OCI-LY3 (cell line): ENCODE results near the gene CISD2.
A peak's percentile ranks its signal among the peaks of the same experiment; 100 is the strongest.

Experiments used
- H2AFZ ChIP-seq: fragments of 200-600, 300-600 bp; shearing (Covaris generic); 2 replicates; pipeline ENCODE4 v1.6.0; 2014; ENCODE audit warnings: antibody characterized with exemption, low read depth, low read length
- H3K27ac ChIP-seq: fragments of 200-600, 300-600 bp; sonication (generic); 2 replicates; pipeline ENCODE4 v1.5.1; 2014; ENCODE audit warnings: mild to moderate bottlenecking, low read length, moderate library complexity, mixed read lengths
- H3K27me3 ChIP-seq: fragments of 200-600, 300-600 bp; sonication (generic); 2 replicates; pipeline ENCODE4 v1.6.1; 2014; ENCODE audit warnings: low read depth, low read length, mixed read lengths
- H3K36me3 ChIP-seq: fragments of 200-600, 300-600 bp; sonication (generic); replicated peaks from 2 replicates; pipeline ENCODE3; 2014; ENCODE audit warnings: low read depth, low read length, mixed read lengths
- H3K4me1 ChIP-seq: fragments of 300-600, 200-600 bp; sonication (generic); 2 replicates; pipeline ENCODE4 v1.6.1; 2014; ENCODE audit warnings: low read length, mixed read lengths
- H3K4me2 ChIP-seq: fragments of 200-600, 300-600 bp; sonication (generic); 2 replicates; pipeline ENCODE4 v1.6.1; 2014; ENCODE audit warnings: low read length, mixed read lengths
- H3K4me3 ChIP-seq: fragments of 300-600, 200-600 bp; sonication (generic); 2 replicates; pipeline ENCODE4 v1.5.1; 2014; ENCODE audit warnings: antibody characterized with exemption, mild to moderate bottlenecking, low read length, moderate library complexity
- H3K79me2 ChIP-seq: fragments of 300-600, 200-600 bp; shearing (Covaris generic); 2 replicates; pipeline ENCODE4 v1.6.1; 2014; ENCODE audit warnings: mild to moderate bottlenecking, low read length, mixed read lengths
- H3K9ac ChIP-seq: fragments of 300-600, 200-600 bp; shearing (Covaris generic); 2 replicates; pipeline ENCODE4 v1.6.0; 2014; ENCODE audit warnings: mild to moderate bottlenecking, low read length, moderate library complexity
- H3K9me3 ChIP-seq: fragments of 200-600, 300-600 bp; shearing (Covaris generic); 2 replicates; pipeline ENCODE4 v1.6.1; 2014; ENCODE audit warnings: low read length, mixed read lengths; ENCODE audit not compliant: insufficient read depth
- H4K20me1 ChIP-seq: fragments of 200-600, 300-600 bp; sonication (generic); 2 replicates; pipeline ENCODE4 v1.6.1; 2016; ENCODE audit warnings: low read length, mixed read lengths; ENCODE audit not compliant: insufficient read depth
- EZH2phosphoT487 ChIP-seq: fragments of 200-600 bp; shearing (Covaris generic); IDR thresholded peaks from 2 replicates; pipeline ENCODE4 v1.6.1; 2018; ENCODE audit warnings: antibody characterized with exemption, mixed run types, low read depth
- TF ChIP-seq, protein P1 (sequence below): fragments of 200-600, 300-600 bp; sonication (generic); IDR thresholded peaks from 2 replicates; pipeline ENCODE4 v1.5.1; 2014; ENCODE audit warnings: antibody characterized with exemption, low read length, low read depth

The CISD2 gene

DNA sequence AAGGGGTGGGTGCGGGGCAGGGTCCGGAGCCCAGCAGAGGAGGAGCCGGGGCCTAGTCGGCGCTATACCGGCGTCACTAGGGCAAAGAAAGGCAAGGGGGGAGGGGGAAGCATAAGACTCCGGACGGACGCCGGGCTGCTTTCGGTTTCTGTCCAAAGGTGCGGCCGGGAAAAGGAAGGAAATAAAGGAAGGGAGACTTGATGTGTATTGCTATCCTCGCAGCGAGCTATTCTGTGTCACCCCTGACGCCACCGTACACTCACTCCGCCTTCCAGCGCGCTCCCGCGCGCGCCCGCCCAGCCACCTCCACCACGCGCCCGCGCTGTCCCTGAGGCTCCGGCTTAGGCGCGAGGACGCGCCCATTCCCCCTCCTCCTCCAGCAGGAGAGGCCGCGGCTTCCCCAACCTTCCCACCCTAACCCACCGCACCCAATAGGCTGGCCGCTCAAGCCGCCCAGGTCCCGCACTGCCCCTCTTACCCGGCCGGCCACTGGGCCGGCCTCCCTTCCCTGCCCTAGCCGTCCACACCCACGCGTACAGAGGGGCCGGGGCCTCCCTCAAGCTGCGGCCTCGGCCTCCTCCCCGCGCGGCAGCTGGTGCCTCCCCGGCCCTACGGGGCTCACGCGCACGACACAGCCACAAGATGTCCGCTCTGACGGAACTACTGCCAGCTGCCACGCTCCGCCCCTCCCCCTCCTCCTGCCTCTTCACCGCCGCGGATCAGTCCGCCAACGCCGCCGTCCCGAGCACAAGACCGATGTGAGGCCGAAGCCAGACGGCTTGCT, 41.7 kb upstream of the CISD2 start, which contains the start of gene UBE2D3:
Gene UBE2D3, minus strand, starts transcription at position 662 of the 784 bp plus-strand sequence. CDS start 1,043 bp downstream, outside the sequence.
- peak within 1 kb of the TSS; percentile 100 for H3K9ac ChIP-seq
- peaks cover 75% of the 10 kb centered on the region for H3K79me2 ChIP-seq
- H3K4me2 ChIP-seq, result peak within 1 kb of the TSS; percentile 95
- no peaks in the 10 kb centered on the region for H3K27me3 ChIP-seq
- H3K27ac ChIP-seq, result peak within 1 kb of the TSS; percentile 96
- H4K20me1 ChIP-seq, result peaks cover 46% of the 10 kb centered on the region
- H3K9me3 ChIP-seq, result no peaks in the 10 kb centered on the region
- peak within 1 kb of the TSS; percentile 87; the same call in 1 of the 2 replicates for H2AFZ ChIP-seq
- H3K4me3 ChIP-seq, result peak within 1 kb of the TSS; percentile 98
- H3K36me3 ChIP-seq, result peaks cover 42% of the 10 kb centered on the region
- TF ChIP-seq, protein P1, sequence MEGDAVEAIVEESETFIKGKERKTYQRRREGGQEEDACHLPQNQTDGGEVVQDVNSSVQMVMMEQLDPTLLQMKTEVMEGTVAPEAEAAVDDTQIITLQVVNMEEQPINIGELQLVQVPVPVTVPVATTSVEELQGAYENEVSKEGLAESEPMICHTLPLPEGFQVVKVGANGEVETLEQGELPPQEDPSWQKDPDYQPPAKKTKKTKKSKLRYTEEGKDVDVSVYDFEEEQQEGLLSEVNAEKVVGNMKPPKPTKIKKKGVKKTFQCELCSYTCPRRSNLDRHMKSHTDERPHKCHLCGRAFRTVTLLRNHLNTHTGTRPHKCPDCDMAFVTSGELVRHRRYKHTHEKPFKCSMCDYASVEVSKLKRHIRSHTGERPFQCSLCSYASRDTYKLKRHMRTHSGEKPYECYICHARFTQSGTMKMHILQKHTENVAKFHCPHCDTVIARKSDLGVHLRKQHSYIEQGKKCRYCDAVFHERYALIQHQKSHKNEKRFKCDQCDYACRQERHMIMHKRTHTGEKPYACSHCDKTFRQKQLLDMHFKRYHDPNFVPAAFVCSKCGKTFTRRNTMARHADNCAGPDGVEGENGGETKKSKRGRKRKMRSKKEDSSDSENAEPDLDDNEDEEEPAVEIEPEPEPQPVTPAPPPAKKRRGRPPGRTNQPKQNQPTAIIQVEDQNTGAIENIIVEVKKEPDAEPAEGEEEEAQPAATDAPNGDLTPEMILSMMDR, result peak; percentile 23; the same call in 1 of the 2 replicates
- TF ChIP-seq EZH2phosphoT487, result no peak
- H3K4me1 ChIP-seq, result peaks cover 34% of the 10 kb centered on the region

DNA sequence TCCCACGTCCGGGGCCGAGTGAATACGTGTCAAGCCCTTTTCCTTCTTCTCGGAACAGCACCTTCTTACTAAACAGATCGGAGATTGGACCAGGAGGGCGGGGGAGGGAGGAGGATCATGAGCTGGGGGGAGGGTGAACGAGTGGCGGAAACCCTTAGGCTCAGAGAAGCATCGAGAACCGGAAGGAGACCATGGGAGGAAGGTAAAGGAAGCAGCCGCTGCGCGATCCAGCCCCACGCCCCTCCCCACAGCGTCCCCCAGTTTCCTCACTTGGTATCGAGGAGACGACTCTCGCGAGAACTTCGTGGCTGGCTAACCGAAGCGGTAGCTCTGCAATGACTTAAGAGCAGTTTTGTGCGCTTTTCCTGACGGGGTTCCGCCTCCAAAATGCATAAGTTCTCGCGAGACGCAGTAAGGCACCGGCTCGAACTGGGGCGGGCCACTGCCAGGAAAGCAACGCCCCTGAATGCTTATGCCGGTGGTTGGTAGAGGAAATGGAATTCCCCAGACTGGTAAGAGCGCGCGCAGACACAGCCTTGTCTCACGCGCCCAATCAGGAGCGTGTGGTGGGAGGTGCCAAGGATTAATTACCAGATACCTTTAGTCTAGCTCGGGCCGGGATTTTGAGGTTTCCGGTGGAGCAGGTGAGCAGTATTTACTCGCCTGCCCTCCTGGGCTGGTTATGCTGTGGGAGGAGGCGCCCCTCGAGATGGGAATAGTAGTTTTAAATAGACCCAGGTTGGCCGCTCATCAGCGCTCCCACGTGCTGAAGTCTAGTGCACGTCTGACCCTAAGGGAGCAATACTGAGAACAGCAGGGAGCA, 40.9 kb upstream of the CISD2 start:
- Histone ChIP-seq H3K9ac (peak overlapping the region; percentile 100), H3K27ac (peak overlapping the region; percentile 96), H3K36me3 (peaks cover 37% of the 10 kb centered on the region), H3K9me3 (no peaks in the 10 kb centered on the region), H3K4me1 (peaks cover 28% of the 10 kb centered on the region), H2AFZ (peak overlapping the region; percentile 87; the same call in 1 of the 2 replicates), H3K4me3 (peak overlapping the region; percentile 98), H3K4me2 (peak overlapping the region; percentile 95), H3K27me3 (no peaks in the 10 kb centered on the region), H4K20me1 (peaks cover 38% of the 10 kb centered on the region), H3K79me2 (peaks cover 67% of the 10 kb centered on the region)
- TF ChIP-seq, protein P1, result no peak
- TF ChIP-seq EZH2phosphoT487, result no peak

DNA sequence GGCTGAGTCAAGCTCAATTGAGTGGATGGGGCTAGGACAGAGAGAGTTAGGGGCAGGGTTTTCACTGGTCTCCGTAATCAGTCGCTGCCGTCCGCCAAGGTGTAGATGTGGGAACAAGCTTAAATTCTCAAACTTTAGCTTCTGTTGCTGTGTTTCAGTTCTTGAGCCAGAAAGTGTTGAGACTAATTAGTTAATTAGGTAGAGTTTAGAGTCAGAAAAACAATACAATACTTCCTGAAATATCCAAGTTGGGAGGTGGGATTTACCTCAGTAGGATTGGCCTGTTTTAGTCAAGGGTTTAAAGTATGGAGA, 40.3 kb upstream of the CISD2 start:
- Histone ChIP-seq H2AFZ (peak overlapping the region; percentile 44; the same call in 1 of the 2 replicates), H3K4me2 (peak overlapping the region; percentile 84), H3K4me3 (peak overlapping the region; percentile 98), H3K9ac (peak overlapping the region; percentile 88), H3K79me2 (peaks cover 62% of the 10 kb centered on the region), H4K20me1 (peaks cover 32% of the 10 kb centered on the region), H3K27me3 (no peaks in the 10 kb centered on the region), H3K4me1 (peaks cover 22% of the 10 kb centered on the region), H3K27ac (peak overlapping the region; percentile 96), H3K9me3 (no peaks in the 10 kb centered on the region), H3K36me3 (peaks cover 32% of the 10 kb centered on the region)
- TF ChIP-seq, protein P1, result no peak
- no peak for TF ChIP-seq EZH2phosphoT487

DNA sequence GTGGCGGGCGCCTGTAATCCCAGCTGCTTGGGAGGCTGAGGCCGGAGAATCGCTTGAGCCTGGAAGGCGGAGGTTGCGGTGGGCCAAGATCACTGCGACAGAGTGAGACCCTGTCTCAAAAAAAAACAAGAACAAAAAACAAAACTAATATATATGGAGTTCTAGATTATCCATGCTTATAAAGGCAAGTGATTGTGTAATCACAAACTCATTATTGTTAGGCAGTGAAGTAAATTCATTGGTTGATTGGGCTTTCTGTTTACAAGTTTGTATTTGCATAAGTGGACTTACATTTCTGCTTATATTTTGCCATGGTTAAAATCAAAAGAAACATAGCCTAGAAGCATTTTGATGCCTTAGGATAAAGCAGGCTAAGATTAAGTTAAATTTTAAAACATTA, 39.0 kb upstream of the CISD2 start:
- Histone ChIP-seq H2AFZ (no peak overlapping the region), H3K27me3 (no peaks in the 10 kb centered on the region), H3K4me2 (no peak overlapping the region), H3K4me1 (peaks cover 9% of the 10 kb centered on the region), H3K36me3 (peaks cover 19% of the 10 kb centered on the region), H3K9me3 (no peaks in the 10 kb centered on the region), H3K4me3 (no peak overlapping the region), H3K27ac (no peak overlapping the region), H3K79me2 (peaks cover 48% of the 10 kb centered on the region), H3K9ac (no peak overlapping the region), H4K20me1 (peaks cover 19% of the 10 kb centered on the region)
- no peak for TF ChIP-seq EZH2phosphoT487
- TF ChIP-seq, protein P1, result no peak
